ENCODE measurements around the gene MAPK1. TPM values are rescaled to one million over a fixed set of nuclear protein-coding genes. Genes with fewer than 3 reads are reported as not detected.

Gene MAPK1
- total RNA-seq, 4 donors from 2014 or later, result 29.0 to 46.8 (median 35.1) TPM

- ATAC-seq (ENCODE audit: low FRiP score) (no peak), DNase-seq (ENCODE audit: low spot score) (no peak)
- TF ChIP-seq, protein P1, sequence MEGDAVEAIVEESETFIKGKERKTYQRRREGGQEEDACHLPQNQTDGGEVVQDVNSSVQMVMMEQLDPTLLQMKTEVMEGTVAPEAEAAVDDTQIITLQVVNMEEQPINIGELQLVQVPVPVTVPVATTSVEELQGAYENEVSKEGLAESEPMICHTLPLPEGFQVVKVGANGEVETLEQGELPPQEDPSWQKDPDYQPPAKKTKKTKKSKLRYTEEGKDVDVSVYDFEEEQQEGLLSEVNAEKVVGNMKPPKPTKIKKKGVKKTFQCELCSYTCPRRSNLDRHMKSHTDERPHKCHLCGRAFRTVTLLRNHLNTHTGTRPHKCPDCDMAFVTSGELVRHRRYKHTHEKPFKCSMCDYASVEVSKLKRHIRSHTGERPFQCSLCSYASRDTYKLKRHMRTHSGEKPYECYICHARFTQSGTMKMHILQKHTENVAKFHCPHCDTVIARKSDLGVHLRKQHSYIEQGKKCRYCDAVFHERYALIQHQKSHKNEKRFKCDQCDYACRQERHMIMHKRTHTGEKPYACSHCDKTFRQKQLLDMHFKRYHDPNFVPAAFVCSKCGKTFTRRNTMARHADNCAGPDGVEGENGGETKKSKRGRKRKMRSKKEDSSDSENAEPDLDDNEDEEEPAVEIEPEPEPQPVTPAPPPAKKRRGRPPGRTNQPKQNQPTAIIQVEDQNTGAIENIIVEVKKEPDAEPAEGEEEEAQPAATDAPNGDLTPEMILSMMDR (IDR thresholded peaks at IDR 0.05), result no peak
These were observed 6.9 kb downstream of the MAPK1 start for GRCh38 chr22:21860491-21861039.

DNA sequence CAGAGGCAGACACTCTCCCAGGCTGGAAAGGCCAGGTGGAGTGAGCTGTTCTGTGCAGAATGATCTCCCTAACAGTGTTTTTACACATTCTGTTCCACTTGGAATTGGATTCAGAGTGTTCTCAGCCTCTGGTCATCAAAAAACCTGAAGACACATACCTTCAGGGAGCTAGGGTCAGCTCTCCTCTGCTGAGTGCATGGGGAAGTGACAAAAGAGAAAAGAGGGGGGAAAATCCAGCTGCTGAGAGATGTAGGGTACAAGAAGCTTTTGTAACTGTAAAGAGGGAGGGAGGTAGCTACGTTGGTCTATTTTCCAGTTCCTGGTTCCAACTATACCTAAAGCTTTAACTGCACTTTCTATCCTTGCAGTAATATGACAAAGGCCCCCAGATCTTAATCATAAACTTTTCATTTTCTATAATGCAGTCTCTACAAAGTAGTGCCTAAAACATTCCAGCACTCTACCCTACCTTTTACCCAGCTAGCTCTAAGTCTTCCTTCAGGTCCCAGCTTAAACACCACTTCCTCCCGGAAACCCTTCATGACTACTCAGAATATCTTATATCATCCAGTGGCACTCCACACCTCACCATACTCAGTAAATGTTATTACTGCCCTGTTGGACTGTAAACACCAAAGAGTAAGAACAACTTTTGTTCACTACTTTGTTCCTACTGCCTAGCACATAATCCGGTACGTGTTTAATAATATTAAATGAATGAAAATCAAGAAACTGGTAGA is 9.2 kb downstream of the MAPK1 start:
- TF ChIP-seq, protein P1 (IDR thresholded peaks at IDR 0.05), result no peak
- DNase-seq (ENCODE audit: low spot score) (no peak), ATAC-seq (ENCODE audit: low FRiP score) (no peak)

DNA sequence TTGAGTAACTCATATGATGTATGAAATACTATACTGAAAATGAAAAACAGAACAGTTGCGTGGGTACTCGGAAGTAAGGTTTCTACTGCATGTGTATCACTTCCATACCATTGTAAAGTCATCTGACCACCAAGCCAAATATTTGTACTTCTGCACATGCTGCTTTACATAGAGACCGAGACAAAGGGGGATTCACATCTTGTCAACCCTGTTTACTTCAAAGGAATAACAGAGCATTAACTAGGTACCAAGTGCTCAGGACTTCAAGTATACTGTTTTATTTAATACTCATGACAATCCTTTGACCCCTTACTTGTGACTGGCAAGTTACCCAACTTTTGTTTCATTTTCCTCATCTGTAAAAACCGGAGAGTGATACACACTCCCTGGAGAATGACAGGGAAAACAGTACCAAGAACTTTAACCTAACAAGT is 9.9 kb downstream of the MAPK1 start:
- ATAC-seq (ENCODE audit: low FRiP score) (no peak), DNase-seq (ENCODE audit: low spot score) (no peak)
- TF ChIP-seq, protein P1 (IDR thresholded peaks at IDR 0.05), result no peak

GRCh38 chr22:21856868-21857267 is 10.6 kb downstream of the MAPK1 start:
- TF ChIP-seq, protein P1 (IDR thresholded peaks at IDR 0.05), result no peak
- ATAC-seq (ENCODE audit: low FRiP score) (no peak), DNase-seq (ENCODE audit: low spot score) (no peak)

DNA sequence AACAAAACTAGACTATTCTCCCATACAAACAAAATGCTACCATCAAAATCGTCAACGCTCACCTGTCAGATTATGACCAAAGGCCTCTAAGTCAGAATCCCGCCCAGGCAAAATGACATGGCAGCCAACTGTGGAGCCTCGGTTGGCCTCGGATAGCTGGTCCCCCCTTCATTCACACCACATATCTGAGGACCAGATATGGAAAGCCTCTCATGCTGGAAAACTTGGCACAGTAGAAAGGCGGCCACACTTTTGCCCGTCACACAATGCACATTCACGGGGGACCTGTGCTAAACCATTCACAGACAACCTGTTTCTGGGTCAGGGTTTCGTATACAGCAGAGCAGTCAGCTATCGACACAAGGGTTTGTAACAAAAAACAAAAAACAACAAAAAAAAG is 11.2 kb downstream of the MAPK1 start:
- TF ChIP-seq, protein P1 (IDR thresholded peaks at IDR 0.05), result no peak
- DNase-seq (ENCODE audit: low spot score) (no peak), ATAC-seq (ENCODE audit: low FRiP score) (no peak)

- DNase-seq (ENCODE audit: low spot score) (no peak), ATAC-seq (ENCODE audit: low FRiP score) (no peak)
- TF ChIP-seq, protein P1 (IDR thresholded peaks at IDR 0.05), result no peak
These were observed 11.8 kb downstream of the MAPK1 start for GRCh38 chr22:21855676-21856075.

- ATAC-seq (ENCODE audit: low FRiP score), result no peak
- TF ChIP-seq, protein P1 (IDR thresholded peaks at IDR 0.05), result no peak
- no peak for DNase-seq (ENCODE audit: low spot score)
These were observed 16.8 kb downstream of the MAPK1 start for GRCh38 chr22:21850660-21851059.

Measured in omental fat pad (tissue), 4 donors.